Measurements from ENCODE around the gene CRHR2.

The CRHR2 gene

DNA sequence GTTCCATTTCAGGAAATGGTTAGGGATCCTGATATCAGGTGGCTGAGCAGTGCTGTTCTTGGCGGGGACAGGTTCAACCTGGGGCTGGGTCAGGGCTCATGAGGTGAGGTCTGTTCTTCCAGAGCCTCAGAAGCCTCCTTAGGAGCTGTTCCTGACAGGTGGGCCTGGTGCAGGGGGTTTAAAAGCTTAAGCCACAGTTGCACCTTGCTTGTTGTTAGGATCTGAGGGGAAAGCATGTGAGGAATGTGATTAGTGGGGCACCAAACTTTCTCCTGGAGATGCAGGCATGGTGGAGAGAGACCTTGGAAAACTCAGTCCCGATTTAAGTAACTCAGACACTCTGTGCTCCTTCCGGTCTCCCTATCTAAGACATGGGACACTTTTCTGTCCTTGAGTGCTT is 18.7 kb upstream of the CRHR2 start:
- Histone ChIP-seq H3K27ac (no peak overlapping the region), H3K4me3 (no peak overlapping the region)
- DNase-seq (ENCODE audit: low spot score): no peak
- TF ChIP-seq, protein P1, sequence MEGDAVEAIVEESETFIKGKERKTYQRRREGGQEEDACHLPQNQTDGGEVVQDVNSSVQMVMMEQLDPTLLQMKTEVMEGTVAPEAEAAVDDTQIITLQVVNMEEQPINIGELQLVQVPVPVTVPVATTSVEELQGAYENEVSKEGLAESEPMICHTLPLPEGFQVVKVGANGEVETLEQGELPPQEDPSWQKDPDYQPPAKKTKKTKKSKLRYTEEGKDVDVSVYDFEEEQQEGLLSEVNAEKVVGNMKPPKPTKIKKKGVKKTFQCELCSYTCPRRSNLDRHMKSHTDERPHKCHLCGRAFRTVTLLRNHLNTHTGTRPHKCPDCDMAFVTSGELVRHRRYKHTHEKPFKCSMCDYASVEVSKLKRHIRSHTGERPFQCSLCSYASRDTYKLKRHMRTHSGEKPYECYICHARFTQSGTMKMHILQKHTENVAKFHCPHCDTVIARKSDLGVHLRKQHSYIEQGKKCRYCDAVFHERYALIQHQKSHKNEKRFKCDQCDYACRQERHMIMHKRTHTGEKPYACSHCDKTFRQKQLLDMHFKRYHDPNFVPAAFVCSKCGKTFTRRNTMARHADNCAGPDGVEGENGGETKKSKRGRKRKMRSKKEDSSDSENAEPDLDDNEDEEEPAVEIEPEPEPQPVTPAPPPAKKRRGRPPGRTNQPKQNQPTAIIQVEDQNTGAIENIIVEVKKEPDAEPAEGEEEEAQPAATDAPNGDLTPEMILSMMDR (IDR thresholded peaks at IDR 0.05): no peak

DNA sequence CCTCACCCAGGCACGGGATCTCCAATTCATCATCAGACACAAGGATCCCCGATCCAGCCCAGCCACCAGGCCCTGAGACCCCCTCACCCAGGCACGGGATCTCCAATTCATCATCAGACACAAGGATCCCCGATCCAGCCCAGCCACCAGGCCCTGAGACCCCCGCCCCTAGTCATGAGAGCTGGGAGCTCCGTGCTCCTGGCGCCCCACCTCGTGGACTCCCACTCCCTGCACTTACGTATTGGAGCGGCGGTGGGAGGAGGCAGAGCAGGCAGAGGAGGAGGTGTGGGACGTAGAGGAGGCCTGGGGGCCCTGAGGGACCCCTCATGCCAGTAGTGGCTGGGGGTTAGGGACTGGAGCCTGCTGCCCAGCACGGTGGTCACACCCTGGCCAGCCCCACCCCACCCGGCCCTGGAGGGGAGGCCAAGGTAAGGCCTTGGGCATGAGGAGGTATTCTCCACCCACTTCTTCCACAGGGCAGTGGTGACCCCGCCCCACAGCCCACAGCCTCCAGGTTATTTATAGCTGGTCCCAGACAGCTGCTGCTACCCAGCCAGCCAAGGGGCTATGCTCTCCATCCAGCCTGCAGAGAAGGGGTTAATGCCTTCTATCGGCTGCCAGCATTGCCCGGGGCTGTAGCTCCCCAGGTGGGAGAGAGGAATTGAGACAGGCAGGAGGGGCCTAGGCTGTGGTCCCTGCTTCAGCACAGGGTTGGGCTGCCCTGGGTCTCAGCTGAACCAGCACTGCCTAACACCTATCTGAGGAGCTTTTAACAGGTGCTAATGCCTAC is 17.6 kb upstream of the CRHR2 start:
- TF ChIP-seq, protein P1 (IDR thresholded peaks at IDR 0.05): no peak
- H3K4me3 ChIP-seq: no peak overlapping the region
- no peak overlapping the region for H3K27ac ChIP-seq
- no peak for DNase-seq (ENCODE audit: low spot score)

DNA sequence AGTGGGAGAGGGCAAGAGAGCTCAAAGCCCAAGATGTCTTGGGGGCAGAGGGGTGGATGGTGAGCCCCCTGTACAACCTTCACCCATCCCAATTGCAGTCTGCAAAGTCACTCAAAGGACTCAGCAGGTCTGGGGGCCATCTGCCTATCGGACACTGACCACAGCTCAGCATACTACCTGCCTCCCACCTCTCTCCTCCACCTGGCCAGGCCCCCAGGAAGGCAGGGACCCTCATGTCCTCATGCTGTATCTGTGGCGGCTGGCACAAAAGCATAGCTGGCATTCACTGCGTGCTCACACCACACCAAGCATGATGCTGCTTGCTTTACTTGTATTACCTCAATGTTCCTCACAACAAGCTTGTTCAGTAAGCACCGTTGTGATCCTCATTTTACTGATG is 16.2 kb upstream of the CRHR2 start:
- DNase-seq (ENCODE audit: low spot score): no peak
- TF ChIP-seq, protein P1 (IDR thresholded peaks at IDR 0.05): no peak
- no peak overlapping the region for H3K27ac ChIP-seq
- H3K4me3 ChIP-seq: no peak overlapping the region

DNA sequence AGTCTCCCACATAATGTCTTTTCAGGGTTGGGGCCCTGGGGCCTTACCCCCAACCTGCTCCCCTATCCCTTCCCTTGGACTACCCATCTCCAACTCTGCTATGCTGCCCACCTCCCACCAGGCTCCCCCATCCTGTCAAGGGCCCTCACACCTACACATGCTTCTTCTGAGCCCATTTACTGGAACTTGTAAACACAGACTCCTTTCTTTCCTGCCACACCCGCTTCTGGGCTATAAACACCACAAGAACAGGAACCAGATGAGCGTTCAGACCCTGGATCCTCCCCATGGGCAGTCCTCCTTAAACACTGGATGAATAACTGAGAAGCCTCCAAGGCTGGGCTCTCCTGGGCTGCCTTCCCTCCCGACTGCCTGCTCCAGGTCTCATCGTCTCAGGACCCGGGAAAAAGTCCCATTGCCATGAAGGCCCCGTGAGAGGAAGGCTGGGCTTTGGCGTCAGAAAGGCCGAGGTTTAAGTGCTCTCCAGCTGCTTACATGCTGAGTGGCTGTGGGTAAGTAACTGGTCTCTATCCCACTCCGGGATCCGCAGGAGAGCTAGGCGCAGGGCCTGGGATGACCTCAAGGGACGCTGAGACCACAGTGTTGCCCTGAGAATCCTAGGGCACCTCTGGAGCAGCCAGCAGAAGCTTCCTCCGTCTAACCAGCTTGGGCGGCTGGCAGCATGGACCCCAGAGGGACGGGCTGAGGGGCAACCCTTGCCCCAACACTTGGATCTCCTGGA is 15.6 kb upstream of the CRHR2 start:
- TF ChIP-seq, protein P1 (IDR thresholded peaks at IDR 0.05): no peak
- H3K4me3 ChIP-seq: no peak overlapping the region
- DNase-seq (ENCODE audit: low spot score): no peak
- H3K27ac ChIP-seq: no peak overlapping the region

DNA sequence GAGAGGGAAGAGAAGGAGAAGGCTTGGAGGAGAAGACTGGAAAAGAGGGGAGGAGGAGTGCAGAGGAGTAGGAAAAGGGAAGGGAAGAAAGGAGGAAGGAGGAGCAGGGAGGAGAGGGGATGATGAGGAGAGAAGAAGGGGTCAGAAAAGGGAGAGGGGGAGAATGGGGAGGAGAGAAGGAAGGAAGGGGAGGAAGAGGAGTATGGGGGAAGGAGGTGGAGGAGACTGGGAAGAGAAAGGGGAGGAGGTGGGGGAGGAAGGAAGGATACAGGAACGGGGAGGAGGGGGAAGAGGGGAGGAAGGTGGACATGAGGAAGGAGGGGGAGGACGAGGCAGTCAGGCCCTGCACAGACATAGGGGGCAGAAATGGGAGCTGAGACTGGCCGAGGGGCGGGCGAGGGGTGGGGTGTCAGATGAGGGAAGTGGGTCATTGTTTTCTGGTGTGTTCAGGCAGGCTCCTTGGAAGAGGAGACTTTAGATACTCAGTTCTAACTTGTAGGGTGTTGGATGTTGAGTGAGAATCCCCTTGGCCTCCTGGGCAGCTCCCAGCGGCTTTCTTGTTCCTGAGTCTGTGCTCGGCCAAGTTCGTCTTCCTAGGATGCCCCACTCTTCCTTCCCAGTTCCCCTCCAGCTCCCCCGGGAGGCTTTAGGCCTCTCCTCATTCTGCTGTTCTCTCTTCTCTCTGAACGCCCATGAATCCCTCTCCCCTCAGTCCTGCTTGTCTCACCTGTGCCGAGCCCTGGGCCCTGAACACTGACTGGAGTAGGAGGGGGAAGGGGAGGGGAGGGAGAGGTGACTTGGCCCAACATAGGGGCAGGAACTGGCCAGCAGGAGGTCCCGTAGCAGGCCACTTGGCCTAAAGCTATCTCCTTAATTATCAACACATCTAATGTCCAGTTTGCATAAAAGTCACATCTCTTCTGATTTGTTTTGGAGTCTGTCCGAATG is 12.8 kb upstream of the CRHR2 start:
- Histone ChIP-seq H3K4me3 (no peak overlapping the region), H3K27ac (no peak overlapping the region)
- no peak for DNase-seq (ENCODE audit: low spot score)
- TF ChIP-seq, protein P1 (IDR thresholded peaks at IDR 0.05): no peak

DNA sequence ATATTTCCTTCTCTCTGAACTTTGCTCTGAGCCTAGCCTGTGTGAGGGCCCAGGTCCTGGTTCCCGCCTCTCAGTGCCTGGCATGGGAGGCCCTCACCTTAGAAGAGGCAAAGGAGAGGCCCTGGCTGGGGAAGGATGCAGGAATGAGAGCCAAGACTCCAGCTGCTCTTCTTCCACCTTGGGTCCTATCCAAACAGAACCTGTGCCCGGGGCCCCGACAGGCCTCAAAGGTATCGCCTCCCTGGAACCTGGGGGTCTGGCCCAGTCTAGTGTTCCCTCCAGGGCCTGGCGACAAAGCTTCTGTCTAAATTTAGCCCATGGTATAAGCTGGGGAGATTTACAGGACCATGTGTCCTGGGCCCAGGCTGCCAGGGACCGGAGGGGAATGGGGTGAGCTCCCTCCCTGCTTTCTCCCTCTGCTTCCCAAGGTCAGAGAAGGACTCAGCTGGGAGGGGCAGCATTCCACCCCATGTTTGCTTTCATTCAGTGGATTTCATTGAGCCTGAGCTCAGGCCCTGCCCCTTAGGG is 12.0 kb upstream of the CRHR2 start:
- Histone ChIP-seq H3K27ac (no peak overlapping the region), H3K4me3 (no peak overlapping the region)
- TF ChIP-seq, protein P1 (IDR thresholded peaks at IDR 0.05): no peak
- no peak for DNase-seq (ENCODE audit: low spot score)

Data from coronary artery (tissue), 2 donors.